RWPE1 (cell line): Measurements from ENCODE around the gene SYT7.

Experiments
- CTCF ChIA-PET: fragments of 350-600 bp; sonication (Branson Sonifier 250); formaldehyde crosslinking; extraction: SDS; loops from one replicate; lab custom pipeline; 2021; lab: Yijun Ruan, JAX
- POLR2A ChIA-PET: fragments of 400-600 bp; formaldehyde crosslinking; extraction: SDS; loops from one replicate; lab custom pipeline; 2020; ENCODE audit warnings: antibody characterized with exemption; ENCODE audit not compliant: low non-redundant PET; lab: Yijun Ruan, JAX
- DNase-seq: peaks from one replicate; pipeline ENCODE4 v3.0.0; 2012; ENCODE audit warnings: low spot score
- H3K27ac ChIP-seq: fragments of 450-650 bp; 2 replicates; pipeline ENCODE4 v1.5.1; 2017
- TF ChIP-seq, protein P1 (sequence below): fragments of 450-650 bp; conservative IDR thresholded peaks from 2 replicates; pipeline ENCODE4 v1.5.1; 2017; ENCODE audit warnings: low read depth, mild to moderate bottlenecking

The SYT7 gene

GRCh38 chr11:61560751-61561150 is 20.1 kb downstream of the SYT7 start:
- TF ChIP-seq, protein P1, sequence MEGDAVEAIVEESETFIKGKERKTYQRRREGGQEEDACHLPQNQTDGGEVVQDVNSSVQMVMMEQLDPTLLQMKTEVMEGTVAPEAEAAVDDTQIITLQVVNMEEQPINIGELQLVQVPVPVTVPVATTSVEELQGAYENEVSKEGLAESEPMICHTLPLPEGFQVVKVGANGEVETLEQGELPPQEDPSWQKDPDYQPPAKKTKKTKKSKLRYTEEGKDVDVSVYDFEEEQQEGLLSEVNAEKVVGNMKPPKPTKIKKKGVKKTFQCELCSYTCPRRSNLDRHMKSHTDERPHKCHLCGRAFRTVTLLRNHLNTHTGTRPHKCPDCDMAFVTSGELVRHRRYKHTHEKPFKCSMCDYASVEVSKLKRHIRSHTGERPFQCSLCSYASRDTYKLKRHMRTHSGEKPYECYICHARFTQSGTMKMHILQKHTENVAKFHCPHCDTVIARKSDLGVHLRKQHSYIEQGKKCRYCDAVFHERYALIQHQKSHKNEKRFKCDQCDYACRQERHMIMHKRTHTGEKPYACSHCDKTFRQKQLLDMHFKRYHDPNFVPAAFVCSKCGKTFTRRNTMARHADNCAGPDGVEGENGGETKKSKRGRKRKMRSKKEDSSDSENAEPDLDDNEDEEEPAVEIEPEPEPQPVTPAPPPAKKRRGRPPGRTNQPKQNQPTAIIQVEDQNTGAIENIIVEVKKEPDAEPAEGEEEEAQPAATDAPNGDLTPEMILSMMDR = no peak
- DNase-seq = no peak
- CTCF ChIA-PET = no interaction called here
- no peak overlapping the region for H3K27ac ChIP-seq
- POLR2A ChIA-PET = no interaction called here

DNA sequence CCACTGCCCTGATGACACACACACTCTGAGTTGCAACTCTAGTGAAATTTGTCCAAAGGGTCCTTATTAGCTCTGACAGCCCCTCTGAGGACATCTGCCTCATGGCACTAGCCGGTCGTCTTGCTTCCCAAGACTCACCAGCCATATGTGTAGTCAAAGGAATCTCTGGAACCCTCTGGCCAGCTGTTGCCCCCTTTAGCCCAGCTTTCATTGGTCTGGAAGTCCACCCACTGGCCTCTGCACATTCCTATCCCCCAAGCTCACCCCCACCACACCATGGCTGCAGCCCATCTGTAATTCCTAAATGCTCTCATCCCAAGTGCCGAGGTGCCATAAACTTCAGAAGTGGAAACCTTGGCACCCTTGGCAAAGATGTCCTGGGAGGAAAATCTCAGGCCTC is 24.3 kb downstream of the SYT7 start:
- DNase-seq = no peak
- ChIA-PET CTCF (interaction anchor here (0.6 kb wide), 1 partner anchor 11 kb away, joined by 3 read pairs; no protein-coding TSS in a partner anchor), POLR2A (no interaction called here)
- H3K27ac ChIP-seq = no peak overlapping the region
- TF ChIP-seq, protein P1 = no peak

- no peak overlapping the region for H3K27ac ChIP-seq
- CTCF ChIA-PET = interaction anchor here (0.5 kb wide), 1 partner anchor 46 kb away, joined by 4 read pairs; no protein-coding TSS in a partner anchor
- POLR2A ChIA-PET = no interaction called here
- no peak for DNase-seq
- TF ChIP-seq, protein P1 = no peak
Observed at GRCh38 chr11:61555978-61556377, 24.9 kb downstream of the SYT7 start.

- DNase-seq = no peak
- ChIA-PET CTCF (interaction anchor here (0.5 to 1.1 kb wide), 3 partner anchors 12 to 46 kb away, joined by 3 to 4 read pairs (median 3); no protein-coding TSS in a partner anchor), POLR2A (no interaction called here)
- H3K27ac ChIP-seq = no peak overlapping the region
- TF ChIP-seq, protein P1 = no peak
Observed at GRCh38 chr11:61555051-61555969, 25.6 kb downstream of the SYT7 start.

DNA sequence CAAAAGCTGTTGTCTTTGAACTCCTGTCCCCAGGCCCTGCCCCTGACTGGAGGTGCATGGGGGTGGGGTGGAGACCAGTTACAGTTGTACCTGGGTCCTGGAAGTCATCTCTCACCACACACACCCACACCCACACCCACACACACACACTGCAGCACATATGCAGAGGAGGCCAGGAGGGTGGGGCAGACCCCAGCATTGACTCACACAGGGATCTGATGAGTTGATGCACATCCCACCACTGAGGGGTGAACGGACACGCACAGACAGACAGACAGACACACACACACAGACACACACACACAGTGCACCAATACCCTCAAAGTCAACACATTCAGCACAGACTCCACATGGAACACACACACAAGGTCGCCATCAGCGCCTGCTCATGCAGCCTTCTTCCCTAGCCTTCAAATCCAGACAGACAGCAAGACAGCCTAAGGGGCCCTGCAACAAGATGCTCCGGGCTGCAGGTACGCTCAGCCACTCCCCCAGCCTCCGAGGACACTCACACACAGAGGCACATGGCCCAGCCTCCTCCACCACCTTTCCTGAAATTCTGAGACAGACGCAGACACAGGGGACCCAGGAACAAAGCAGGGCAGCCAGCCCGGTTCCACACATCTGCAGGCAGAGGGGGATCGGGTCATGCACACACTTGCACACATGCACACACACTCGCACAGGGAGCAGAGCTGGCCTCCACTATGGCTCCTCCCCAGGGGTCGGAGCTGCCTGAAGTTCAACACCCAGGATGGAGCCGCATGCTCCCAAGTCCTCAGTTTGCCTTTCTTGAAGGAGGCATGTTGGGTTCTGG is 26.5 kb downstream of the SYT7 start:
- DNase-seq = no peak
- POLR2A ChIA-PET = no interaction called here
- H3K27ac ChIP-seq = no peak overlapping the region
- CTCF ChIA-PET = interaction anchor here (0.7 to 1.2 kb wide), 5 partner anchors 13 to 108 kb away, joined by 3 to 5 read pairs (median 3); no protein-coding TSS in a partner anchor
- TF ChIP-seq, protein P1 = no peak
